Stomach (tissue), 4 donors: Measurements from ENCODE around the gene SFXN4.

Experiments used
- CTCF ChIP-seq, 7 experiments: fragments of 450-650 bp in 4 of 7; fragments of 200-600 bp in 3 of 7; sonication (generic) in 3 of 7; IDR thresholded peaks; one replicate each; pipeline ENCODE4 v1.5.1; 2016 to 2019; ENCODE audit warnings: antibody characterized with exemption in 7 of 7, control low read depth in 2 of 7, mild to moderate bottlenecking in 1 of 7
- POLR2A ChIP-seq, 4 donors: fragments of 450-650 bp; IDR thresholded peaks; one replicate each; pipeline ENCODE4 v1.6.1; 2016; ENCODE audit warnings: antibody characterized with exemption in 4 of 4, control low read depth in 2 of 4, mild to moderate bottlenecking in 1 of 4, moderate library complexity in 1 of 4
- POLR2AphosphoS5 ChIP-seq, 3 donors: sonication (generic); formaldehyde crosslinking; IDR thresholded peaks; one replicate each; pipeline ENCODE4 v1.6.1; 2016; ENCODE audit warnings: antibody characterized with exemption in 3 of 3

DNA sequence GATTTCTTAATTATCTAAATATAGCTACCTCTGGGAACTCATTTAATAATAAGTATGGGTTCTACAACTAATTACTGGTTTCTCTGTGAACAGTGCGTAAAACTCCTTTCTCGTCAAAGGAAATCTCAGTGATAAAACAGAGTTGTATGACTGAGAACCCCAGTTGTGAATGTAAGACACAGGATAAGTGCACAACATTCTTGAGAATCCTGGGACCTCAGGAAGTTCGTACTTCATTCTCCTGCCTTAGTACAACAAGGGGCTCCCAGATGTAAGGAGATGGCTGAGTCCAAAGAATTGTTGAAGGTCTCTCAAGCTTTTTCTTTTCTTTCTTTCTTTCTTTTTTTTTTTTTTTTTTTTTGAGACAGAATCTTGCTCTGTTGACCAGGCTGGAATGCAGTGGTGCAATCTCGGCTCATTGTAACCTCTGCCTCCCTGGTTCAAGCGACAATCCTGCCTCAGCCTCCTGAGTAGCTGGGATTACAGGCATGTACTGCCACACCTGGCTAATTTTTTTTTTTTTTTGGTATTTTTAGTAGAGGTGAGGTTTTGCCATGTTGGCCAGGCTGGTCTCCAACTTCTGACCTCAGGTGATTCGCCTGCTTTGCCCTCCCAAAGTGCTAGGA, 49.1 kb downstream of the SFXN4 start:
- TF ChIP-seq CTCF (IDR thresholded peaks at IDR 0.05) (no peak), POLR2A (IDR thresholded peaks at IDR 0.05) (no peak), POLR2AphosphoS5 (IDR thresholded peaks at IDR 0.05) (no peak)
